OCI-LY3 (cell line): ENCODE measurements around the gene ANHX.

ENCODE experiments used
- CTCF ChIP-seq: fragments of 200-600, 300-600 bp; sonication (generic); IDR thresholded peaks from 2 replicates; pipeline ENCODE4 v1.5.1; 2014; ENCODE audit warnings: antibody characterized with exemption, low read length, low read depth
- EZH2phosphoT487 ChIP-seq: fragments of 200-600 bp; shearing (Covaris generic); IDR thresholded peaks from 2 replicates; pipeline ENCODE4 v1.6.1; 2018; ENCODE audit warnings: antibody characterized with exemption, mixed run types, low read depth

- no peak for TF ChIP-seq CTCF
- no peak for TF ChIP-seq EZH2phosphoT487
These were observed 33.0 kb downstream of the ANHX start for GRCh38 chr12:133202493-133203343.
